Chondrocyte (in vitro differentiated cells): ENCODE data around the gene SFXN4. TPM values are rescaled to one million over a fixed set of nuclear protein-coding genes. Genes with fewer than 3 reads are reported as not detected.
"Not testable (repeated sequence)": the region's sequence is repeated elsewhere in the genome, so short reads cannot be mapped to it uniquely, and the experiment has no call there.

Experiments
- DNase-seq: peaks from one replicate; pipeline ENCODE4 v3.0.0; 2021; ENCODE audit warnings: mixed read lengths, low spot score
- H3K27ac Mint-ChIP-seq: one replicate; pipeline ENCODE4 v1.8.0; 2021; ENCODE audit warnings: mild to moderate bottlenecking, moderate library complexity, mixed read lengths; ENCODE audit not compliant: unreplicated experiment
- H3K27me3 Mint-ChIP-seq: 2 replicates; pipeline ENCODE4 v1.8.0; 2021; ENCODE audit warnings: low read depth, mixed read lengths
- H3K36me3 Mint-ChIP-seq: 2 replicates; pipeline ENCODE4 v1.8.0; 2021; ENCODE audit warnings: low read depth, mixed read lengths
- H3K4me1 Mint-ChIP-seq: 2 replicates; pipeline ENCODE4 v1.8.0; 2021; ENCODE audit warnings: low read depth, mild to moderate bottlenecking, mixed read lengths
- H3K4me3 Mint-ChIP-seq: one replicate; pipeline ENCODE4 v1.8.0; 2021; ENCODE audit warnings: mild to moderate bottlenecking, moderate library complexity, mixed read lengths; ENCODE audit not compliant: unreplicated experiment
- H3K9me3 Mint-ChIP-seq: 2 replicates; pipeline ENCODE4 v1.8.0; 2021; ENCODE audit warnings: low read depth, mixed read lengths
- CTCF ChIP-seq: fragments of 200-600 bp; sonication (generic); IDR thresholded peaks from 2 replicates; pipeline ENCODE4 v1.5.0; 2021; ENCODE audit warnings: antibody characterized with exemption, mild to moderate bottlenecking, moderate library complexity
- total RNA-seq: library from RNA; stranded (reverse); gene quantifications from 3 replicates; pipeline ENCODE4 v1.2.1, GENCODE V29; 2021

Gene SFXN4
- total RNA-seq, 1 donor from 2014 or later: 13.9 TPM

GRCh38 chr10:119153041-119153440, 12.5 kb downstream of the SFXN4 start:
- H3K4me3 Mint-ChIP-seq: no peak overlapping the region
- H3K36me3 Mint-ChIP-seq: peaks cover 25% of the 10 kb centered on the region
- DNase-seq: no peak
- H3K9me3 Mint-ChIP-seq: no peaks in the 10 kb centered on the region
- H3K27ac Mint-ChIP-seq: no peak overlapping the region
- no peaks in the 10 kb centered on the region for H3K4me1 Mint-ChIP-seq
- no peaks in the 10 kb centered on the region for H3K27me3 Mint-ChIP-seq
- no peak for TF ChIP-seq CTCF

- H3K27ac Mint-ChIP-seq, H3K4me1 Mint-ChIP-seq, H3K9me3 Mint-ChIP-seq, H3K27me3 Mint-ChIP-seq, H3K4me3 Mint-ChIP-seq, DNase-seq: not testable (repeated sequence)
- peaks cover 22% of the 10 kb centered on the region for H3K36me3 Mint-ChIP-seq
Observed at GRCh38 chr10:119151601-119152000, 13.9 kb downstream of the SFXN4 start.

DNA sequence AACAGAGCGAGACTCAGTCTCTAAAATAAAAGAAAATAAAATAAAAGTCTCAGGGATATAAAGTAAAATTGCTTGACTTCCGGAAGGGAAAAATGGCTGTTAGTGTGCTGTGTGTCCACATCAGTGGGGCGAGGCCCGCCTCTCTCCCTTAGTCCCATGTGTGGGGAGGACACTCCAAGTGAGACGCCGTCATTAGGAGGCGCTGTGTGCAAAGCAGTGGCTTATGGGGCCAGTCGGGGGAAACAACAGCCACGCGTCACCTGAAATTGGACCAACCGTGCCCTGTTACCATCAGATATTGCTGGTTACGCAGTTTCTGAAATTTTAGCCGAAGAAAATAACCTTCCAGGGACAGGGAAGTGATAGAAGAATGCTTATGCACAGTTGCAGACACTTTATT, 15.8 kb downstream of the SFXN4 start:
- Mint-ChIP-seq H3K9me3 (no peaks in the 10 kb centered on the region), H3K4me3 (no peak overlapping the region), H3K27me3 (no peaks in the 10 kb centered on the region), H3K4me1 (no peaks in the 10 kb centered on the region), H3K36me3 (peaks cover 19% of the 10 kb centered on the region), H3K27ac (no peak overlapping the region)
- no peak for TF ChIP-seq CTCF
- DNase-seq: no peak

GRCh38 chr10:119149157-119149556, 16.4 kb downstream of the SFXN4 start:
- no peak for TF ChIP-seq CTCF
- Mint-ChIP-seq H3K36me3 (peaks cover 17% of the 10 kb centered on the region), H3K4me3 (no peak overlapping the region), H3K27ac (no peak overlapping the region), H3K4me1 (no peaks in the 10 kb centered on the region), H3K27me3 (no peaks in the 10 kb centered on the region), H3K9me3 (no peaks in the 10 kb centered on the region)
- DNase-seq: no peak

DNA sequence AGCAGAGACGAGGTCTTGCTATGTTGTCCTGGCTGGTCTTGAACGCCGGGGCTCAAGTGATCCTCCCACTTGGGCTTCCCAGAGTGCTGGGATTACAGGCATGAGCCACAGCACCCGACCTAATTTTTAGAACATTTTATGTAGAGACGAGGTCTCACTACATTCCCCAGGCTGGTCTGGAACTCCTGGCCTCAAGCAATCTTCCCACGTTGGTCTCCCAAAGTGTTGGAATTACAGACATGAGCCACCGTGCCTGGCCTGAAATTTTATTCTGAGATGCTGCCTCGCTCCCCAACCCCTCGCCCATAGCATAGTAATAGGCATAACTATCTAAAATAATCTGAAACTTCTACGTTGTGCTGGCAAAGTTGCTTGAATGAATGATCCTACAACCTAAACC, 21.9 kb downstream of the SFXN4 start:
- no peak for DNase-seq
- Mint-ChIP-seq H3K4me3 (no peak overlapping the region), H3K4me1 (no peaks in the 10 kb centered on the region), H3K9me3 (no peaks in the 10 kb centered on the region), H3K27me3 (no peaks in the 10 kb centered on the region), H3K27ac (no peak overlapping the region), H3K36me3 (peaks cover 5% of the 10 kb centered on the region)
- TF ChIP-seq CTCF: no peak

GRCh38 chr10:119140603-119141245, 24.8 kb downstream of the SFXN4 start:
- H3K36me3 Mint-ChIP-seq: peaks cover 2% of the 10 kb centered on the region
- peak; percentile 49 for DNase-seq
- no peaks in the 10 kb centered on the region for H3K9me3 Mint-ChIP-seq
- H3K4me1 Mint-ChIP-seq: no peaks in the 10 kb centered on the region
- H3K4me3 Mint-ChIP-seq: no peak overlapping the region
- no peak overlapping the region for H3K27ac Mint-ChIP-seq
- no peak for TF ChIP-seq CTCF
- H3K27me3 Mint-ChIP-seq: no peaks in the 10 kb centered on the region
